Loucy (cell line): ENCODE results near the gene NODAL.

Experiments
- EZH2phosphoT487 ChIP-seq: fragments of 200-600 bp; IDR thresholded peaks from 2 replicates; pipeline ENCODE4 v1.6.1; 2018; ENCODE audit warnings: antibody characterized with exemption, mild to moderate bottlenecking, moderate library complexity, borderline replicate concordance
- TF ChIP-seq, protein P1 (sequence below): fragments of 200-600 bp; sonication (generic); conservative IDR thresholded peaks from 2 replicates; pipeline ENCODE4 v1.5.1; 2014; ENCODE audit warnings: mild to moderate bottlenecking, antibody characterized with exemption, low read length

- TF ChIP-seq, protein P1, sequence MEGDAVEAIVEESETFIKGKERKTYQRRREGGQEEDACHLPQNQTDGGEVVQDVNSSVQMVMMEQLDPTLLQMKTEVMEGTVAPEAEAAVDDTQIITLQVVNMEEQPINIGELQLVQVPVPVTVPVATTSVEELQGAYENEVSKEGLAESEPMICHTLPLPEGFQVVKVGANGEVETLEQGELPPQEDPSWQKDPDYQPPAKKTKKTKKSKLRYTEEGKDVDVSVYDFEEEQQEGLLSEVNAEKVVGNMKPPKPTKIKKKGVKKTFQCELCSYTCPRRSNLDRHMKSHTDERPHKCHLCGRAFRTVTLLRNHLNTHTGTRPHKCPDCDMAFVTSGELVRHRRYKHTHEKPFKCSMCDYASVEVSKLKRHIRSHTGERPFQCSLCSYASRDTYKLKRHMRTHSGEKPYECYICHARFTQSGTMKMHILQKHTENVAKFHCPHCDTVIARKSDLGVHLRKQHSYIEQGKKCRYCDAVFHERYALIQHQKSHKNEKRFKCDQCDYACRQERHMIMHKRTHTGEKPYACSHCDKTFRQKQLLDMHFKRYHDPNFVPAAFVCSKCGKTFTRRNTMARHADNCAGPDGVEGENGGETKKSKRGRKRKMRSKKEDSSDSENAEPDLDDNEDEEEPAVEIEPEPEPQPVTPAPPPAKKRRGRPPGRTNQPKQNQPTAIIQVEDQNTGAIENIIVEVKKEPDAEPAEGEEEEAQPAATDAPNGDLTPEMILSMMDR = no peak
- TF ChIP-seq EZH2phosphoT487 = no peak
These were observed 7.8 kb downstream of the NODAL start for GRCh38 chr10:70433581-70434280.
